Measurements from ENCODE around the gene SORL1.

Gene SORL1

GRCh38 chr11:121419836-121420235 is 32.3 kb upstream of the SORL1 start:
- no peak for DNase-seq (ENCODE audit: low read depth)
- no peak overlapping the region for H3K4me3 ChIP-seq (ENCODE audit: control insufficient read depth, low read depth, low read length)
- TF ChIP-seq, protein P1, sequence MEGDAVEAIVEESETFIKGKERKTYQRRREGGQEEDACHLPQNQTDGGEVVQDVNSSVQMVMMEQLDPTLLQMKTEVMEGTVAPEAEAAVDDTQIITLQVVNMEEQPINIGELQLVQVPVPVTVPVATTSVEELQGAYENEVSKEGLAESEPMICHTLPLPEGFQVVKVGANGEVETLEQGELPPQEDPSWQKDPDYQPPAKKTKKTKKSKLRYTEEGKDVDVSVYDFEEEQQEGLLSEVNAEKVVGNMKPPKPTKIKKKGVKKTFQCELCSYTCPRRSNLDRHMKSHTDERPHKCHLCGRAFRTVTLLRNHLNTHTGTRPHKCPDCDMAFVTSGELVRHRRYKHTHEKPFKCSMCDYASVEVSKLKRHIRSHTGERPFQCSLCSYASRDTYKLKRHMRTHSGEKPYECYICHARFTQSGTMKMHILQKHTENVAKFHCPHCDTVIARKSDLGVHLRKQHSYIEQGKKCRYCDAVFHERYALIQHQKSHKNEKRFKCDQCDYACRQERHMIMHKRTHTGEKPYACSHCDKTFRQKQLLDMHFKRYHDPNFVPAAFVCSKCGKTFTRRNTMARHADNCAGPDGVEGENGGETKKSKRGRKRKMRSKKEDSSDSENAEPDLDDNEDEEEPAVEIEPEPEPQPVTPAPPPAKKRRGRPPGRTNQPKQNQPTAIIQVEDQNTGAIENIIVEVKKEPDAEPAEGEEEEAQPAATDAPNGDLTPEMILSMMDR (conservative IDR thresholded peaks at IDR 0.05; ENCODE audit: control insufficient read depth, insufficient read depth, low read depth, low read length): no peak

DNA sequence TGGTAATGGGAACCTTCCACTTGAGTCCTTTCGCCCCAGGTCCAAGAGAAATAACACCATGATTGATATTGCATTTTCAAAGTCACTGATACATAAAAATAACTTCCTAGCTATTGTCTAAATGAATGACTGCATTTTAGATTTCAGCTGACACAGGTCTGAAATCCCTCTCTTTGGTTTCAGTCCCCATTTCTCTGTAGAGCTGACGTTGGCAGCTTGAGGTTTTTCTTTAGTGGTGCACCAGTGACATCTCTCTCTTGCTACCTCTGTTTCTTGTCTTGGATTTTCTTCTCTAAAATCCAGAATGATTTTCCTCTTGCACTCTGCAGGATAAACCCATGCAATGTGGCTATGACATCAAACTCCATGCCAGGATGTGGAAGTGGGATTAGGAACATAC is 31.7 kb upstream of the SORL1 start:
- TF ChIP-seq, protein P1 (conservative IDR thresholded peaks at IDR 0.05; ENCODE audit: control insufficient read depth, insufficient read depth, low read depth, low read length): no peak
- DNase-seq (ENCODE audit: low read depth): no peak
- no peak overlapping the region for H3K4me3 ChIP-seq (ENCODE audit: control insufficient read depth, low read depth, low read length)

- TF ChIP-seq, protein P1 (conservative IDR thresholded peaks at IDR 0.05; ENCODE audit: control insufficient read depth, insufficient read depth, low read depth, low read length): no peak
- no peak for DNase-seq (ENCODE audit: low read depth)
- H3K4me3 ChIP-seq (ENCODE audit: control insufficient read depth, low read depth, low read length): no peak overlapping the region
These were observed 30.8 kb upstream of the SORL1 start for GRCh38 chr11:121421149-121421901.

- H3K4me3 ChIP-seq (ENCODE audit: control insufficient read depth, low read depth, low read length): no peak overlapping the region
- TF ChIP-seq, protein P1 (conservative IDR thresholded peaks at IDR 0.05; ENCODE audit: control insufficient read depth, insufficient read depth, low read depth, low read length): no peak
- no peak for DNase-seq (ENCODE audit: low read depth)
These were observed 29.4 kb upstream of the SORL1 start for GRCh38 chr11:121422675-121423074.

- no peak for DNase-seq (ENCODE audit: low read depth)
- no peak overlapping the region for H3K4me3 ChIP-seq (ENCODE audit: control insufficient read depth, low read depth, low read length)
- TF ChIP-seq, protein P1 (conservative IDR thresholded peaks at IDR 0.05; ENCODE audit: control insufficient read depth, insufficient read depth, low read depth, low read length): no peak
These were observed 26.3 kb upstream of the SORL1 start for GRCh38 chr11:121425828-121426227.

GRCh38 chr11:121426476-121427399 is 25.4 kb upstream of the SORL1 start:
- TF ChIP-seq, protein P1 (conservative IDR thresholded peaks at IDR 0.05; ENCODE audit: control insufficient read depth, insufficient read depth, low read depth, low read length): no peak
- DNase-seq (ENCODE audit: low read depth): no peak

More at GRCh38 chr11:121426476-121427399, 25.4 kb upstream of the SORL1 start:
- no peak overlapping the region for H3K4me3 ChIP-seq (ENCODE audit: control insufficient read depth, low read depth, low read length)

All from fibroblast of mammary gland (primary cell).